C4-2B (cell line): ENCODE data around the gene GCK.
"Not testable (repeated sequence)": the region's sequence is repeated elsewhere in the genome, so short reads cannot be mapped to it uniquely, and the experiment has no call there.

Experiments used
- H3K27ac ChIP-seq: fragments of 450-650 bp; 2 replicates; pipeline ENCODE4 v1.5.1; 2017
- CTCF ChIP-seq: fragments of 450-650 bp; conservative IDR thresholded peaks from 2 replicates; pipeline ENCODE4 v1.5.1; 2017; ENCODE audit warnings: mild to moderate bottlenecking
- ZFX ChIP-seq: fragments of 450-650 bp; IDR thresholded peaks from 2 replicates; pipeline ENCODE4 v1.6.1; 2017

Gene GCK

GRCh38 chr7:44176486-44176885 lies 12.8 kb downstream of the GCK start:
- TF ChIP-seq ZFX (no peak), CTCF (no peak)
- no peak overlapping the region for H3K27ac ChIP-seq

- TF ChIP-seq ZFX (no peak), CTCF (no peak)
- H3K27ac ChIP-seq: no peak overlapping the region
Measured at GRCh38 chr7:44175730-44176129, 13.5 kb downstream of the GCK start.

- not testable (repeated sequence) for H3K27ac ChIP-seq
Measured at GRCh38 chr7:44174694-44174948, 14.6 kb downstream of the GCK start.

GRCh38 chr7:44173911-44174693 lies 15.1 kb downstream of the GCK start:
- TF ChIP-seq CTCF (no peak), ZFX (no peak)

GRCh38 chr7:44172803-44173424 lies 16.3 kb downstream of the GCK start:
- TF ChIP-seq ZFX (no peak), CTCF (no peak)
- no peak overlapping the region for H3K27ac ChIP-seq

More at GRCh38 chr7:44173911-44174693, 15.1 kb downstream of the GCK start:
- H3K27ac ChIP-seq: no peak overlapping the region

- TF ChIP-seq CTCF (no peak), ZFX (no peak)
- no peak overlapping the region for H3K27ac ChIP-seq
Measured at GRCh38 chr7:44172352-44172751, 16.9 kb downstream of the GCK start.

- H3K27ac ChIP-seq: not testable (repeated sequence)
Measured at GRCh38 chr7:44171901-44172300, 17.3 kb downstream of the GCK start.

- no peak overlapping the region for H3K27ac ChIP-seq
- TF ChIP-seq CTCF (no peak), ZFX (no peak)
Measured at GRCh38 chr7:44167920-44168319, 21.3 kb downstream of the GCK start.
